Glutamatergic neuron (in vitro differentiated cells): ENCODE results near the gene ETV5. TPM values are rescaled to one million over a fixed set of nuclear protein-coding genes. Genes with fewer than 3 reads are reported as not detected.
A peak's percentile ranks its signal among the peaks of the same experiment; 100 is the strongest.

ENCODE experiments used
- DNase-seq: peaks from one replicate; pipeline ENCODE4 v3.0.0; 2022
- H3K27ac Mint-ChIP-seq: one replicate; pipeline ENCODE4 v1.8.0; 2020; ENCODE audit warnings: mild to moderate bottlenecking, mixed read lengths, inconsistent platforms; ENCODE audit not compliant: unreplicated experiment
- H3K27me3 Mint-ChIP-seq: one replicate; pipeline ENCODE4 v1.8.0; 2020; ENCODE audit warnings: mild to moderate bottlenecking, moderate library complexity, mixed read lengths, inconsistent platforms; ENCODE audit not compliant: unreplicated experiment
- H3K36me3 Mint-ChIP-seq: one replicate; pipeline ENCODE4 v1.8.0; 2020; ENCODE audit warnings: mild to moderate bottlenecking, mixed read lengths, inconsistent platforms; ENCODE audit not compliant: unreplicated experiment
- H3K4me1 Mint-ChIP-seq: one replicate; pipeline ENCODE4 v1.8.0; 2020; ENCODE audit warnings: mild to moderate bottlenecking, low read depth, mixed read lengths, inconsistent platforms; ENCODE audit not compliant: unreplicated experiment
- H3K4me3 Mint-ChIP-seq: one replicate; pipeline ENCODE4 v1.8.0; 2020; ENCODE audit warnings: mild to moderate bottlenecking, mixed read lengths, inconsistent platforms; ENCODE audit not compliant: unreplicated experiment
- H3K9me3 Mint-ChIP-seq: one replicate; pipeline ENCODE4 v1.8.0; 2020; ENCODE audit warnings: mild to moderate bottlenecking, moderate library complexity, mixed read lengths, inconsistent platforms; ENCODE audit not compliant: unreplicated experiment
- total RNA-seq: library from RNA; stranded (reverse); fragmentation: NEBNext Ultra II Directional; extraction: Animal tissue kit (Norgen Biotek cat#: 25700); gene quantifications from one replicate; pipeline ENCODE4 v1.2.1, GENCODE V29; 2021; ENCODE audit not compliant: unreplicated experiment
- TF ChIP-seq, protein P1 (sequence below): fragments of 200-600 bp; sonication (generic); IDR thresholded peaks from one replicate; pipeline ENCODE4 v1.5.0; 2021; ENCODE audit not compliant: partially characterized antibody, unreplicated experiment

The ETV5 gene
- total RNA-seq, 1 donor from 2014 or later: 16.9 TPM

DNA sequence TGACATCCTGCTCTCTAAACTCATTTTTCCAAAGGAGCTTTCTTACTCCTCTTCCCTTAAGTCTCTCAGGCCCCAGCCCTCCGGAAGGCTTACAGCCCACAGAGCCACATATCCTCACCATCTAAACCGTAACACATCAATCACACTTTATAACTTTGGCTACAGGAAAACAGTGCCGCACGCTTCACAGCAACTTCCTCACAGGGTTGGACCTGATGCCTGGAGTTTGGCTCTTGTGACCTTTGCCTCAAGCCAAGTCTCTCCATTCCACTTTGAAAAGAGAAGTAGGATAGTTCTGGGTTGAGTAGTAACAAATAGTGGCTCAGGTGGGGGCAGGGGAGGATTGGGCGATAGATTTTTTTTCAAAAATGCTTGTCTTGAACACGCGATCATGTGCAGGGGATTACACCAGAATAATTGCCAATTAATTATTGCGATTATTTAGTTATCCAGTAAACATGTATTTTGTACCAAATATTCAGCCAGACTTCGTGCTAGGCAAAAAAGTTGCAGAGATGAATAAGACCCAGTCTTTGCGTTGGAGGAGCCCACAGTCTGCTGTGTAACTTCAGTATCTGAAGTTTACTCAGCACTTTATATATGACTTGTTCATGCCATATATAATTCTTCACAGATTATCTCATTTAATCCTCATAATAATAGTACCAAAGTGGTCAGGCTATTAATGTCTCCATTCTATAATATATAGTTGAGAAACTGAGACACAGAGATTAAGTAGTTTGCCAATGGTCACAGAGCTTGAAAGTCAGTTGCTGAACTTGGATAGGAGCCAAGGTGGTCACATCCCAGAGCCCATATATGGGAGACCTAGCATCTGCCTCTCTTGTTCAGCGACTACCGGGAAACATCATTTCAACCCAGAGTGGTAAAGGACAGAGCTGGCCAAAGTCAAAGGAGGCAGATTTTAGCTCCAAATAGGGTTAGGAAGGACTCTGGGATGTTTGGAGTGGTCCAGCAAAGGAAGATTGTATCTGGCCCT, 2.4 kb upstream of the ETV5 start:
- H3K27ac Mint-ChIP-seq: no peak overlapping the region
- peaks cover 11% of the 10 kb centered on the region for H3K27me3 Mint-ChIP-seq
- peaks cover 13% of the 10 kb centered on the region for H3K9me3 Mint-ChIP-seq
- no peak for DNase-seq
- TF ChIP-seq, protein P1, sequence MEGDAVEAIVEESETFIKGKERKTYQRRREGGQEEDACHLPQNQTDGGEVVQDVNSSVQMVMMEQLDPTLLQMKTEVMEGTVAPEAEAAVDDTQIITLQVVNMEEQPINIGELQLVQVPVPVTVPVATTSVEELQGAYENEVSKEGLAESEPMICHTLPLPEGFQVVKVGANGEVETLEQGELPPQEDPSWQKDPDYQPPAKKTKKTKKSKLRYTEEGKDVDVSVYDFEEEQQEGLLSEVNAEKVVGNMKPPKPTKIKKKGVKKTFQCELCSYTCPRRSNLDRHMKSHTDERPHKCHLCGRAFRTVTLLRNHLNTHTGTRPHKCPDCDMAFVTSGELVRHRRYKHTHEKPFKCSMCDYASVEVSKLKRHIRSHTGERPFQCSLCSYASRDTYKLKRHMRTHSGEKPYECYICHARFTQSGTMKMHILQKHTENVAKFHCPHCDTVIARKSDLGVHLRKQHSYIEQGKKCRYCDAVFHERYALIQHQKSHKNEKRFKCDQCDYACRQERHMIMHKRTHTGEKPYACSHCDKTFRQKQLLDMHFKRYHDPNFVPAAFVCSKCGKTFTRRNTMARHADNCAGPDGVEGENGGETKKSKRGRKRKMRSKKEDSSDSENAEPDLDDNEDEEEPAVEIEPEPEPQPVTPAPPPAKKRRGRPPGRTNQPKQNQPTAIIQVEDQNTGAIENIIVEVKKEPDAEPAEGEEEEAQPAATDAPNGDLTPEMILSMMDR: no peak
- no peaks in the 10 kb centered on the region for H3K36me3 Mint-ChIP-seq
- peaks cover 14% of the 10 kb centered on the region for H3K4me1 Mint-ChIP-seq
- peak overlapping the region; percentile 91 for H3K4me3 Mint-ChIP-seq

DNA sequence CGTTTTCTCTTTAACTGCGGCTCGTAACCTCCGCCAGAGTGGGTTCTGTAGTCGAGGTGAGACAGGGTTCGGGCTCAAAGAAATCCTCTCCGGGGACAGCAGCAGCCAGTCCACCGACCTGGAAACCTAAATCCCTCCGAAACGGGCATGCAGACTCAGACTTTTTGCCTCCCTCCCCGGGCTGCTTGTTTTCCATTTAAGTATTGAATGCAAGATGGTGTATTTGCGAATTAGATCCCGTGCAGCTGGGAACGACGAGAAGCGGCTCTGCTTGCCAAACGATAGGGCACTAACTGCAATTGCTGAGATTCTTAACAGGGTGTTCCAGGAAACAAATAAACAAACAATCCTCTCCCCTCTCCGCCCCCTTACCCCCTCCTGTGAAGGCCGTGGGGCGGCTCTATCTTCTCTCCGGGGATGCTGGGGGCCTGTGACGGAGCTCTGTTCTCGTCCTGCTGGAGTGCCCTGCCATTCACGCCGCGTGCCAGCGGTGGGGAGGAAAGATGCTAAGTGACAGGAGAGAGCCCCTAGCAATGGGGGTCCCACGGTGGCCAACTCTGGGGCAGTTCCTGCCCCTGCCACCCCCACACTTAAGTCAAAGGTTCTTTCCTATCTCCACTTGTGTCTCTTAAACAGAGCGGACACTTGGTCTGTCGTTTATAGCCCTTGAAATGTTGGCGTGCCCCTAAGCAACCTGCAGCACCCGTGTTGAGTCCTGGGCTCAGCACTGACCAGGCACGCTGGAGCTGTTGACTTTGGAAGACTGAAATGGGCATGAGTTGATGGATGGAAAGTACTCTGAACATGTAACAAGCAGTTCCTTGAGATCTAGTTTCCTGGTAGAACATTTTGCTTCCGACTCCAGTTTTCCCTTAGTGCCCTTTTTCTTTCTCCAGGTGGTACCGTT, 1.3 kb upstream of the ETV5 start:
- peak; percentile 37 for DNase-seq
- Mint-ChIP-seq H3K27ac (no peak overlapping the region), H3K4me3 (peak overlapping the region; percentile 91), H3K36me3 (no peaks in the 10 kb centered on the region), H3K27me3 (peaks cover 9% of the 10 kb centered on the region), H3K4me1 (peaks cover 20% of the 10 kb centered on the region), H3K9me3 (peaks cover 13% of the 10 kb centered on the region)
- TF ChIP-seq, protein P1: no peak

DNA sequence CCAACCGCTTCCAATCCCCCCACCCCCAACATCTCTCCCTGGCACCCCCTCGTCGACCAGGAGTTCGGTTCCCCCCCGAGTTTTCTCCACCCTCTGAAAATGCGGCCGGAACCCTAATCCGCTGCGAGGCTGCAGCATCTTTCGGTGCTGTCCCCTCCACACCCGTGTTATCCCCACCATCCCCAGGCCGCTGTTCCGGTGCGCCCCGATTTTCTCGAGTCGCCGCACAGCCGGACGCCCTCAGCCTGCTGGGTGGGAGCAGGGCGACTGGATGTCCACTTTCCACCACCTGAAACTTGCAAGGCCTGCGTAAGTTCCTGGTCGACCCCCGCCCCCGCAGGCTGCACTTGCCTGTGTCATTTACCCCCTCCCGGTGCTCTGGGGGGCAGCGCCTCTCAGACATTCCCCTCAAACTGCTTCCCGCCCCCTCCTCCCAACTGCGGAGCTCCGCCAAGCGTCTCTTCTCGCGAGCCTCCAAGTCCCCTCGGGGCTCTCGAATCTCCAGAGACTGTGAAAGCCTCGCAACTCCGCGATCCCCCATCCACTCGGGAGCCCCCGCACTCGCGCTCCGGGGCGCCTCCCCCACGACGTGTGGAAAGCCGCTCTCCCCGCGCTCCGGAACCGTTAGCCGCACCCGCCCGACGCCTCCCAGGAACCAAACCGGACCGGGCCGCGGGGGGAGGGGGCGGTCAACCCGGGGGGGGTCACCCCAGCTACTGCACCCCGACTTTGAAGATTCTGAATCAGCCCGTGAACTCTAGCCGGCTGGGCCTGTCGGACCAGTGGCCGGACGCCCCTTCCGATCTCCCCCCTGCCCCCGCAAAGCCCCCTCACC, 566 bp downstream of the ETV5 start:
- Mint-ChIP-seq H3K9me3 (peaks cover 15% of the 10 kb centered on the region), H3K4me3 (peak overlapping the region; percentile 91), H3K4me1 (peaks cover 28% of the 10 kb centered on the region), H3K27ac (peak overlapping the region; percentile 38), H3K27me3 (peaks cover 7% of the 10 kb centered on the region), H3K36me3 (no peaks in the 10 kb centered on the region)
- peak; percentile 87 for DNase-seq
- TF ChIP-seq, protein P1: no peak

DNA sequence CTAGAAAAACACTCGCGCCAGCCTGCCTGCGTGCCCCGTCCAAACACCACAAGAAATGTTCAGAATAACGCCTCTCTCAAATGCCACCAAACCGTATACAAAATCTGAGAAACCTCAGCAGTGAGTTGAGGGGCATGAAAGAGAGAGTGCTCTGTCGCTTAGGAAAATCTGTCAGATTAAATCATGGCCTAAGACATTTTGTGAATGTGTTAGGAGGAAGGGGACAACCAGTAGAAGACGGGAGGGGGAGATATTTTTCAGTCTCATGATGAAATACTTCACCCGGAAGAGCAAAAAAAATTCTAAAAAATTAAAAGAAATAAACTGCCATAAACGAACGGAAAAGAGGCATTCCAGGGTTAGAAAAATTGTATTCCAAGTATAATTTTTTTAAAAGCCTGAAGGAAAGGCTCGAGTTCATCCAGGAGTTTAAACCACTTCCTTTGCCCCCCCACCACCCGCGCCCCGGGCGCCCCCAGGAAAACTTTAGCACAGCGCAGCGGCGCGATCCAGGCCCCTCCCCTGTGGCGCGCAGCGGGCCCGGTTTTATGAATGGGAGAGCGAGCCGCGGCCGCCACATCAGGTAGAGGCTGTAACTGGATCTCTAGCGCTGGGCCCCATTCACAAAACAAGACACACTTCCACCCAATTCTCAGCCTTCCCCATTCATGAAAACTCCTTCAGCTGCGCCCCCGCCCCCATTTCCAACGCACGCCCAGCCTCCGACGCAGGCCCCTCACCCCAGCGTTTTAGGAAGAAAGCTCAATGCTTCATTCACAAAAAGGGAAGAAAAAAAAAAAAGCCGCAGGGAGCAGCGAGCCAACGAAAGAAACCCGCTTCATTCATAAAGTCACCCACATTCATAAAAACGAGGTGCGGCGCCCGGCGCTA, 1.4 kb downstream of the ETV5 start:
- TF ChIP-seq, protein P1: no peak
- peak overlapping the region; percentile 91 for H3K4me3 Mint-ChIP-seq
- H3K36me3 Mint-ChIP-seq: no peaks in the 10 kb centered on the region
- peak; percentile 86 for DNase-seq
- peak overlapping the region; percentile 13 for H3K27ac Mint-ChIP-seq
- peaks cover 7% of the 10 kb centered on the region for H3K27me3 Mint-ChIP-seq
- peaks cover 14% of the 10 kb centered on the region for H3K9me3 Mint-ChIP-seq
- peaks cover 37% of the 10 kb centered on the region for H3K4me1 Mint-ChIP-seq
